GM19099 (cell line): ENCODE results near the gene ZCCHC10.

ENCODE experiments used
- POLR2A ChIP-seq: IDR thresholded peaks from 3 replicates; pipeline ENCODE4 v1.6.1; 2011; ENCODE audit warnings: low read depth; ENCODE audit not compliant: insufficient read length; ENCODE audit errors: extremely low read depth

ZCCHC10 gene

GRCh38 chr5:132953710-132954109 lies 72.6 kb downstream of the ZCCHC10 start:
- TF ChIP-seq POLR2A = no peak

- no peak for TF ChIP-seq POLR2A
Observed at GRCh38 chr5:132952829-132953228, 73.5 kb downstream of the ZCCHC10 start.

GRCh38 chr5:132951897-132952296 lies 74.5 kb downstream of the ZCCHC10 start:
- TF ChIP-seq POLR2A = no peak

- no peak for TF ChIP-seq POLR2A
Observed at GRCh38 chr5:132949136-132949535, 77.2 kb downstream of the ZCCHC10 start.

- TF ChIP-seq POLR2A = no peak
Observed at GRCh38 chr5:132947671-132948070, 78.7 kb downstream of the ZCCHC10 start.
